T47D (cell line): Measurements from ENCODE around the gene SOCS3.

Experiments used
- DNase-seq, 2 experiments: peaks; one replicate each; pipeline versions ENCODE4 v3.0.0 to v3.0.0-alpha.2; 2011 to 2012; ENCODE audit warnings: low read depth in 1 of 2, low spot score in 1 of 2
- JUND ChIP-seq: IDR thresholded peaks from 2 replicates; pipeline ENCODE4 v1.6.1; 2012; ENCODE audit warnings: low read depth
- in situ Hi-C: cut with HindIII; loops from 2 replicates; pipeline ENCODE4 v1.10.0; 2016; ENCODE audit warnings: low sequenced_read_pairs, low pct_unique_long_range_greater_than_20kb

SOCS3 gene

GRCh38 chr17:78359321-78359996 lies 418 bp downstream of the SOCS3 start:
- peak in 1 of 2 experiments; percentile 35 for DNase-seq
- in situ Hi-C loops = no loop called here
- TF ChIP-seq JUND = no peak

- peak in 1 of 2 experiments; percentile 48 for DNase-seq
- no peak for TF ChIP-seq JUND
- in situ Hi-C loops = no loop called here
Observed at GRCh38 chr17:78358538-78359320, 1.1 kb downstream of the SOCS3 start.

GRCh38 chr17:78357672-78358537 lies 2.0 kb downstream of the SOCS3 start:
- no peak for DNase-seq
- in situ Hi-C loops = no loop called here
- TF ChIP-seq JUND = no peak

GRCh38 chr17:78357177-78357586 lies 2.7 kb downstream of the SOCS3 start:
- DNase-seq = no peak
- TF ChIP-seq JUND = no peak
- in situ Hi-C loops = no loop called here

- DNase-seq = peak in 1 of 2 experiments; percentile 66
- TF ChIP-seq JUND = no peak
- in situ Hi-C loops = no loop called here
Observed at GRCh38 chr17:78356101-78356713, 3.7 kb downstream of the SOCS3 start.

- in situ Hi-C loops = no loop called here
- no peak for TF ChIP-seq JUND
- no peak for DNase-seq
Observed at GRCh38 chr17:78355701-78356100, 4.2 kb downstream of the SOCS3 start.

GRCh38 chr17:78355045-78355641 lies 4.7 kb downstream of the SOCS3 start:
- DNase-seq = no peak
- in situ Hi-C loops = no loop called here
- no peak for TF ChIP-seq JUND

GRCh38 chr17:78353834-78354233 lies 6.0 kb downstream of the SOCS3 start:
- no peak for TF ChIP-seq JUND
- in situ Hi-C loops = no loop called here
- no peak for DNase-seq

- DNase-seq = peak in 1 of 2 experiments; percentile 63
- in situ Hi-C loops = no loop called here
- TF ChIP-seq JUND = no peak
Observed at GRCh38 chr17:78351449-78352006, 8.3 kb downstream of the SOCS3 start.

- in situ Hi-C loops = no loop called here
Observed at GRCh38 chr17:78349891-78350642, 9.8 kb downstream of the SOCS3 start.

GRCh38 chr17:78348055-78348770 lies 11.7 kb downstream of the SOCS3 start:
- TF ChIP-seq JUND = no peak
- in situ Hi-C loops = no loop called here
- DNase-seq = no peak

More at GRCh38 chr17:78349891-78350642, 9.8 kb downstream of the SOCS3 start:
- TF ChIP-seq JUND = no peak
- DNase-seq = no peak
